Cardiac fibroblast (primary cell): ENCODE measurements around the gene GSG1.

Experiments
- DNase-seq, 2 donors: peaks; one replicate each; pipeline versions ENCODE4 v3.0.0 to v3.0.0-alpha.2; 2010; ENCODE audit warnings: low read depth in 2 of 2
- H3K4me3 ChIP-seq, 2 donors: replicated peaks in 1 of 2; 1 replicate in 1 of 2; 2 replicates in 1 of 2; pipeline ENCODE4 v1.5.1; 2011; ENCODE audit warnings: low read depth in 2 of 2, low read length in 2 of 2, mild to moderate bottlenecking in 2 of 2, moderate library complexity in 1 of 2
- TF ChIP-seq, protein P1 (sequence below): IDR thresholded peaks from one replicate; pipeline ENCODE4 v1.5.1; 2011; ENCODE audit warnings: low read depth, mild to moderate bottlenecking, low read length, inconsistent platforms

The GSG1 gene

DNA sequence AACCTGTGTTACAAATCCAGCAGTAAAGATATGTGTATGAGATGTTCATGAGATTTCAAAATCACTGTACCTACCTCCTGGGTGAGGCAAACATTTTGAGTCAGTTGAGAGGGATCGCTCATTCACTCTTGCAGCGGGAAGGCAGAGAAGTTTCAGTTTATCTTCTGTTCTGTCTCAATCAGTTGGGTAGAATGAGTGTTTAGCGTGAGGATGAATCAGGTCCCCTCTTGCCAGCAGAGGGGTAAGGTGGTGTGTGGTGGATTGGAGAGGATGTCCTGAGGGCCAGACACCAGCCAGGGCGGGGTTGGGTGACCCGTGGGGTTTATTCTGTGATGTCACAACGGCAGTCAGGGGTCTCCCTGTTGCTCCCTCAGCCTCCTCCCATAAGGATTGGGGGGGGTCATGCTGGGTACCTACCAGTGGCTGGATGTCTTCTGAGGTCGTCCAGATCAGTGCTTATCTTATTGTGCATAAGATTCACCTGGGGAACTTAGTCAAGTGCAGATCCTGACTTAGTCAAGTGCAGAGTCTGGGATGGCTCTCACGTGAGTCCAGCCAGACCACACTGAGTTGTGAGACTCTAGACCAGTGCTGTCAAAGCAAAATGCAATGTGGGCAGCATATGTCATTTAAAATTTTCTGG, at the start of gene GSG1:
Gene GSG1 (minus strand): TSS at position 277 of the 643 bp plus-strand sequence. CDS start 155 bp downstream, at position 122.
- H3K4me3 ChIP-seq = no peak within 1 kb of the TSS
- TF ChIP-seq, protein P1, sequence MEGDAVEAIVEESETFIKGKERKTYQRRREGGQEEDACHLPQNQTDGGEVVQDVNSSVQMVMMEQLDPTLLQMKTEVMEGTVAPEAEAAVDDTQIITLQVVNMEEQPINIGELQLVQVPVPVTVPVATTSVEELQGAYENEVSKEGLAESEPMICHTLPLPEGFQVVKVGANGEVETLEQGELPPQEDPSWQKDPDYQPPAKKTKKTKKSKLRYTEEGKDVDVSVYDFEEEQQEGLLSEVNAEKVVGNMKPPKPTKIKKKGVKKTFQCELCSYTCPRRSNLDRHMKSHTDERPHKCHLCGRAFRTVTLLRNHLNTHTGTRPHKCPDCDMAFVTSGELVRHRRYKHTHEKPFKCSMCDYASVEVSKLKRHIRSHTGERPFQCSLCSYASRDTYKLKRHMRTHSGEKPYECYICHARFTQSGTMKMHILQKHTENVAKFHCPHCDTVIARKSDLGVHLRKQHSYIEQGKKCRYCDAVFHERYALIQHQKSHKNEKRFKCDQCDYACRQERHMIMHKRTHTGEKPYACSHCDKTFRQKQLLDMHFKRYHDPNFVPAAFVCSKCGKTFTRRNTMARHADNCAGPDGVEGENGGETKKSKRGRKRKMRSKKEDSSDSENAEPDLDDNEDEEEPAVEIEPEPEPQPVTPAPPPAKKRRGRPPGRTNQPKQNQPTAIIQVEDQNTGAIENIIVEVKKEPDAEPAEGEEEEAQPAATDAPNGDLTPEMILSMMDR = no peak
- peak in 1 of 2 donors; percentile 62 for DNase-seq

GRCh38 chr12:13153180-13153579, 49.7 kb upstream of the GSG1 start:
- DNase-seq = no peak
- TF ChIP-seq, protein P1 = no peak
- no peak overlapping the region for H3K4me3 ChIP-seq

DNA sequence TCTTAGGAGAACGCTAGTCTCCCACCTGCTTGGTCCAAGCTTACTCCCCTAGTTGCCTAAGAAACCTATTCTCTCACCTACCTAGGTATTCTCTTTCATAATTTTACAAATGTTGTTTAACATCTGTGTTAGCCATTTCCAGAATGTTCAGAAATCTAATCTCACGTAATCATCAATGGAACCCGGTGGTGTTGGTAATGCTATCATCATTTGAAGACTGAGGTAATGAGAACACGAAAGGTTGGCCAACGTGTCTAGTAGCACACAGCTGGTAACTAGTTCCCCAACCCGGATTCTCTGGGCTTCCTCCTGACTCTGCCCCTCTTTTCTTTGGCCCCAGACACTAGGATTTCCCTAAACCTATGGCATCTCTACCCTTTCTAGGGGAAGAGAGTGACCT, 49.3 kb upstream of the GSG1 start:
- no peak overlapping the region for H3K4me3 ChIP-seq
- TF ChIP-seq, protein P1 = no peak
- no peak for DNase-seq

DNA sequence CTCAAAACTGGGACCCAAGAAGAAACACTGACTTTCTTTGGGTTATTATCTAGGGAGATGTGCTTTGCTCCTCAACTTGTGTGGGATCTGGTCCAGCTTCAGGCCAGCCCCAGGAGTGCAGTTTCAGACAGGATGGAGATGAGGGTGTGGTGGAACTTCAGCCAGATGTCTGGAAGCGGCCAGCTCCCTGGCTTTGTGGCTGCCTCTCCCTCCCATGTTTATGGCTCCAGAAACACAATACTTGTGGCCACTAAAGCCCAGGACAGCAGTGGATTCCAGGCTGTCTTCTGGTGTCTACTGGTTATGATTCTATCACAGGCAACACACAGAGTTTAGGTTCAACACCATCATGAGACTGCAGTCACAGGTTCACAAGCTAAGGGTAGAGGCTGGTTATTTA, 48.8 kb upstream of the GSG1 start:
- TF ChIP-seq, protein P1 = no peak
- DNase-seq = no peak
- H3K4me3 ChIP-seq = no peak overlapping the region

DNA sequence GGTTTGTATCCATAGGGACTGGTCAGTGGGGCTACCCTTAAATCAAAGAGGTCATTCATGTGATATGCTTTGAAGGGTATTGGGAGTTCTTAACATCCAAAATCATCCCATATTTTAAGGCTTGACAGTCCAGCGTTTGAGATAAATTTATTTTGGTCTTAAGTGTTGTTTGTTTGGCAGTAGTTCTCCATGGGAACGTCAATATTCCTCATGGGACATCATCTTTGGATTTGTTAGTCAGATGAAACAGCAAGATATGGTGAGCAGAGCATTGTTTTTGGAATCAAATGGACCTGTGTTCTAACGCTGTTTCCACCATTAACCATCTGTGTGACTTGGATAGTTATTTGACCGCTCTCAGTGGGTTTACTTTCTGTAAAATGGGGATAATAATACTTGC, 45.9 kb upstream of the GSG1 start:
- TF ChIP-seq, protein P1 = no peak
- no peak for DNase-seq
- H3K4me3 ChIP-seq = no peak overlapping the region

DNA sequence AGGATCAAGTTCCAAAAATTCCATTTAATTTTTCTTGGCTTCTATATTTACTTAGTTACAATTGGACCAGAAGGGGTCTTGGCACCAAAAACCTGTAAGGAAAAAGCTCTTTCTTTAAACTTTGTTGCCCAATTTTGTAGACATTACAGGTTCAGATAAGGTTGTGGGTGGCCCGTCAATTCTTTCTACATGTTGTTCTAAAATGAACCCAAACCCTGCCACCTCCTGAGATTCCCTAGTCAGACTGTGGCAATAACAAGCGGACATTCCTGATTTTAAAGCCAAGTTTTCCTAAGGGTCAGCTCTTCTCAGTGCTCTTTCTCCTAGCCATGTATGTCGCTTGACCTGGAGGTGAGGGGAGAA, 45.0 kb upstream of the GSG1 start:
- DNase-seq = no peak
- no peak overlapping the region for H3K4me3 ChIP-seq
- TF ChIP-seq, protein P1 = no peak
